Esophagus muscularis mucosa (tissue), 4 donors: ENCODE results near the gene MCAT. TPM values are rescaled to one million over a fixed set of nuclear protein-coding genes. Genes with fewer than 3 reads are reported as not detected.
"Not testable (repeated sequence)": the region's sequence is repeated elsewhere in the genome, so short reads cannot be mapped to it uniquely, and the experiment has no call there.

Experiments used
- DNase-seq: peaks from one replicate; pipeline ENCODE4 v3.0.0-alpha.2; 2017; ENCODE audit errors: extremely low spot score
- H3K27ac ChIP-seq, 4 donors: fragments of 200-600 bp; sonication (generic); replicated peaks in 1 of 4; 1 replicate in 3 of 4; 2 replicates in 1 of 4; pipeline ENCODE4 v1.5.1; 2016 to 2019; ENCODE audit warnings: mild to moderate bottlenecking in 1 of 4
- H3K27me3 ChIP-seq, 4 donors: fragments of 200-600 bp; sonication (generic); one replicate each; pipeline versions ENCODE4 v1.5.1 to v1.6.0; 2016 to 2019
- H3K36me3 ChIP-seq, 4 donors: fragments of 200-600 bp; sonication (generic); one replicate each; pipeline ENCODE4 v1.5.1; 2016 to 2019
- H3K4me1 ChIP-seq, 4 donors: fragments of 200-600 bp; sonication (generic); one replicate each; pipeline ENCODE4 v1.5.1; 2016 to 2019
- H3K4me3 ChIP-seq, 4 donors: fragments of 200-600 bp; sonication (generic); 1 replicate in 2 of 4; 2 replicates in 2 of 4; pipeline ENCODE4 v1.5.1; 2016 to 2019; ENCODE audit warnings: mild to moderate bottlenecking in 4 of 4, moderate library complexity in 1 of 4
- H3K9me3 ChIP-seq, 4 donors: fragments of 200-600 bp; sonication (generic); 1 replicate in 3 of 4; 2 replicates in 1 of 4; pipeline ENCODE4 v1.5.1; 2016 to 2019
- EP300 ChIP-seq: sonication (generic); formaldehyde crosslinking; IDR thresholded peaks from one replicate; pipeline ENCODE4 v1.6.1; 2017; ENCODE audit warnings: antibody characterized with exemption
- POLR2A ChIP-seq: fragments of 450-650 bp; IDR thresholded peaks from one replicate; pipeline ENCODE4 v1.6.1; 2017; ENCODE audit warnings: antibody characterized with exemption, moderate library complexity, mild to moderate bottlenecking, low read depth
- POLR2AphosphoS5 ChIP-seq, 2 donors: sonication (generic); formaldehyde crosslinking; IDR thresholded peaks; one replicate each; pipeline ENCODE4 v1.6.1; 2017; ENCODE audit warnings: antibody characterized with exemption in 2 of 2
- WGBS: methylation state at CpG from one replicate; pipeline ENCODE4 v1.1.5; 2018; 5-methylcytosine and 5-hydroxymethylcytosine counted together
- intact Hi-C: fragments of 100-400 bp; cut with DNase I; formaldehyde crosslinking; loops from one replicate; pipeline ENCODE4 v1.15.1; 2023
- total RNA-seq, 4 donors: library from RNA; depleted of rRNA; stranded (reverse); fragments of >200 nt; gene quantifications; one replicate each; pipeline versions ENCODE4 v1.1.0 to v1.2.1, GENCODE V29; 2016
- TF ChIP-seq, protein P1 (sequence below), 3 experiments: fragments of 200-600 bp in 2 of 3; fragments of 450-650 bp in 1 of 3; sonication (generic) in 2 of 3; IDR thresholded peaks; one replicate each; pipeline ENCODE4 v1.5.1; 2017 to 2019; ENCODE audit warnings: antibody characterized with exemption in 3 of 3, mild to moderate bottlenecking in 2 of 3, moderate library complexity in 1 of 3

MCAT gene
- total RNA-seq, 4 donors from 2014 or later: 15.8 to 32.1 (median 22.7) TPM

GRCh38 chr22:43109921-43110443 is 33.2 kb downstream of the MCAT start:
- 4% methylated on average over 16 of the region's 32 CpGs for WGBS
- DNase-seq: no peak
- H3K36me3 ChIP-seq: no peaks in the 10 kb centered on the region
- peaks cover 0 to 56% (median 30%) of the 10 kb centered on the region in 4 donors for H3K27me3 ChIP-seq
- intact Hi-C loops: no loop called here
- peaks cover 16 to 24% (median 20%) of the 10 kb centered on the region in 4 donors for H3K4me1 ChIP-seq
- no peak overlapping the region for H3K27ac ChIP-seq
- peak overlapping the region; percentile 51 to 69 (median 58) for H3K4me3 ChIP-seq
- no peak for TF ChIP-seq EP300
- TF ChIP-seq, protein P1, sequence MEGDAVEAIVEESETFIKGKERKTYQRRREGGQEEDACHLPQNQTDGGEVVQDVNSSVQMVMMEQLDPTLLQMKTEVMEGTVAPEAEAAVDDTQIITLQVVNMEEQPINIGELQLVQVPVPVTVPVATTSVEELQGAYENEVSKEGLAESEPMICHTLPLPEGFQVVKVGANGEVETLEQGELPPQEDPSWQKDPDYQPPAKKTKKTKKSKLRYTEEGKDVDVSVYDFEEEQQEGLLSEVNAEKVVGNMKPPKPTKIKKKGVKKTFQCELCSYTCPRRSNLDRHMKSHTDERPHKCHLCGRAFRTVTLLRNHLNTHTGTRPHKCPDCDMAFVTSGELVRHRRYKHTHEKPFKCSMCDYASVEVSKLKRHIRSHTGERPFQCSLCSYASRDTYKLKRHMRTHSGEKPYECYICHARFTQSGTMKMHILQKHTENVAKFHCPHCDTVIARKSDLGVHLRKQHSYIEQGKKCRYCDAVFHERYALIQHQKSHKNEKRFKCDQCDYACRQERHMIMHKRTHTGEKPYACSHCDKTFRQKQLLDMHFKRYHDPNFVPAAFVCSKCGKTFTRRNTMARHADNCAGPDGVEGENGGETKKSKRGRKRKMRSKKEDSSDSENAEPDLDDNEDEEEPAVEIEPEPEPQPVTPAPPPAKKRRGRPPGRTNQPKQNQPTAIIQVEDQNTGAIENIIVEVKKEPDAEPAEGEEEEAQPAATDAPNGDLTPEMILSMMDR (IDR thresholded peaks at IDR 0.05): no peak
- no peak for TF ChIP-seq POLR2AphosphoS5 (IDR thresholded peaks at IDR 0.05)
- no peak for TF ChIP-seq POLR2A
- no peaks in the 10 kb centered on the region for H3K9me3 ChIP-seq

DNA sequence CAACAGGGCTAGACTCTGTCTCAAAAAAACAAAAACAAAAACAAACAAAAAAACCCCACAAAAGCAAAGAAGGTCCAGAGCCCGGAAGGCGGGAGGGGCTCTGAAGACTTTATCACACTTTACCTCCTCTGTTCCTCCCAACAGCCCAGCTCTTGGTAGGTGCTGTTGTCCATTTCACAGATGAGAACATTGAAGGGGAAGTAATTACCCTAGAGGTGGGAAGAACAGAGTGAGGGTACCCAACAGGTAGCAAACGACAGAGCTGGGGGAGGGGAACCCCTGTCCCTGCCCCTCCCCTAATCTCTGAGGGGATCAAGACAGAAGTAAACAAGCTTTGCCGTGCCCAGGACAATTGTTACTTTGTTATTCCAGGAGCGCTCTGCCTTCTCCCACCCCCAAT is 33.7 kb downstream of the MCAT start:
- WGBS: 45% methylated on average over 4 of the region's 5 CpGs
- intact Hi-C loops: no loop called here
- H3K36me3 ChIP-seq: no peaks in the 10 kb centered on the region
- H3K27me3 ChIP-seq: peaks cover 0 to 51% (median 30%) of the 10 kb centered on the region in 4 donors
- H3K9me3 ChIP-seq: no peaks in the 10 kb centered on the region
- H3K4me1 ChIP-seq: peaks cover 16 to 24% (median 20%) of the 10 kb centered on the region in 4 donors
- no peak for TF ChIP-seq EP300
- TF ChIP-seq POLR2AphosphoS5 (IDR thresholded peaks at IDR 0.05): no peak
- no peak for TF ChIP-seq POLR2A
- TF ChIP-seq, protein P1 (IDR thresholded peaks at IDR 0.05): no peak
- no peak overlapping the region for H3K27ac ChIP-seq
- H3K4me3 ChIP-seq: no peak overlapping the region
- DNase-seq: no peak

DNA sequence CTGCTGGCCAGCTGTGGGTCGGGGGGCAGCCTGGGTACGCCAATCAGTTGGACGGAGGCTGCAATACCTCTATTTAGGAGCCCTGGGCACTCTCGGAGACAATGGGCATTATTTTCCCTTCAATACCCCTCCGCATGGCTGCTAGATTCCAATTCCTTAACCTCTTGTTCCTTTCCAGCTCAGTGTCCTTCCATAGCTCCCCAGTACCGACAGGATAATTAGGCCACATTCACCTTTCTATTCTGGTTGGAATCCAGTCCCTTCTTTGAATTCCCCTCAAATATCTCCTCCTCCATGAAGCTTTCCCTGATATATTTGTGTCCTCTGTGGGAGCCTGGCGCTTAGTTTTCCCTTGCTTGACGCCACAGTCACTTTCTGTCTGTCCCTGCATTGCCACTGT is 36.9 kb downstream of the MCAT start:
- peaks cover 0 to 19% (median 13%) of the 10 kb centered on the region in 4 donors for H3K27me3 ChIP-seq
- H3K27ac ChIP-seq: no peak overlapping the region
- no peak for DNase-seq
- WGBS: 92% methylated on average over 8 of the region's 8 CpGs
- no peaks in the 10 kb centered on the region for H3K9me3 ChIP-seq
- intact Hi-C loops: no loop called here
- peaks cover 15 to 26% (median 16%) of the 10 kb centered on the region in 4 donors for H3K4me1 ChIP-seq
- no peak overlapping the region for H3K4me3 ChIP-seq
- no peaks in the 10 kb centered on the region for H3K36me3 ChIP-seq
- TF ChIP-seq, protein P1 (IDR thresholded peaks at IDR 0.05): no peak
- TF ChIP-seq POLR2AphosphoS5 (IDR thresholded peaks at IDR 0.05) (no peak), EP300 (no peak), POLR2A (no peak)

- DNase-seq, H3K9me3 ChIP-seq, H3K27me3 ChIP-seq, H3K36me3 ChIP-seq, intact Hi-C loops, H3K4me3 ChIP-seq, H3K27ac ChIP-seq: not testable (repeated sequence)
- peaks cover 1 to 14% (median 3%) of the 10 kb centered on the region in 4 donors for H3K4me1 ChIP-seq
- 97% methylated on average over 3 of the region's 3 CpGs for whole genome bisulfite sequencing
Measured at GRCh38 chr22:43104950-43105349, 38.2 kb downstream of the MCAT start.

GRCh38 chr22:43104056-43104625 is 39.1 kb downstream of the MCAT start:
- H3K9me3 ChIP-seq, H3K27ac ChIP-seq, H3K36me3 ChIP-seq, DNase-seq, H3K27me3 ChIP-seq, H3K4me3 ChIP-seq, intact Hi-C loops: not testable (repeated sequence)
- WGBS: 65% methylated on average over 15 of the region's 15 CpGs
- H3K4me1 ChIP-seq: peaks cover 0 to 15% (median 0%) of the 10 kb centered on the region in 4 donors

DNA sequence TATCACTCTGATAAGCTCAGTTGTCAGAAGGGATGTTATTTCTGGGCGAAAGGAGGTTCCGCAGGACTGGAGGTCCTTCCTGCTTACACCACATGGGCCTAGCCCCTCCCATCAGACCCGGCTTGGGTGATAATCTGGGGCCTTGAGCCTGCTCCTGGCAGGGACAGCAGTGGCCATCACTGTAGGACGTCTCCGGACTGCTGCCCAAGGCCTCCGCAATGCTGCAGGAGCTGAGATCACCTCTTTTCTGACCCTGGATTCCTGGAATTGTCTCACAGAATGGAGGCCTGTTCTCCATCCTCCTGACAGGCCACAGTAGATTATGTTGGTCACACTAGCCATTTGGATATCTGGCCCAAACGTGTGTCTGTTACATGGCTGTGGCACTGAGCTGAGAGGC is 41.9 kb downstream of the MCAT start:
- Histone ChIP-seq H3K27me3 (no peaks in the 10 kb centered on the region), H3K4me1 (peaks cover 0 to 15% (median 0%) of the 10 kb centered on the region in 4 donors), H3K9me3 (peaks cover 0 to 8% (median 6%) of the 10 kb centered on the region in 4 donors), H3K4me3 (no peak overlapping the region), H3K36me3 (no peaks in the 10 kb centered on the region), H3K27ac (no peak overlapping the region)
- DNase-seq: no peak
- intact Hi-C loops: no loop called here
- 38% methylated on average over 3 of the region's 7 CpGs for WGBS
- no peak for TF ChIP-seq EP300
- no peak for TF ChIP-seq POLR2AphosphoS5 (IDR thresholded peaks at IDR 0.05)
- TF ChIP-seq, protein P1 (IDR thresholded peaks at IDR 0.05): no peak
- TF ChIP-seq POLR2A: no peak
